ENCODE results near the gene TOM1L2. TPM values are rescaled to one million over a fixed set of nuclear protein-coding genes. Genes with fewer than 3 reads are reported as not detected.

Gene TOM1L2
- polyA plus RNA-seq, 1 donor from 2014 or later, result 40.9 TPM

- Histone ChIP-seq H3K4me2 (ENCODE audit: low read length) (no peak overlapping the region), H4K20me1 (ENCODE audit: insufficient read depth) (no peaks in the 10 kb centered on the region), H3K9ac (ENCODE audit: low read length) (no peak overlapping the region), H3K27ac (ENCODE audit: low read length) (no peak overlapping the region), H2AFZ (ENCODE audit: low read depth, low read length) (no peak overlapping the region), H3K27me3 (ENCODE audit: insufficient read depth, low read depth, low read length) (no peaks in the 10 kb centered on the region), H3K36me3 (ENCODE audit: insufficient read depth, low read length) (no peaks in the 10 kb centered on the region), H3K4me3 (ENCODE audit: low read length) (no peak overlapping the region), H3F3A (ENCODE audit: insufficient read depth, low read length, poor library complexity, severe bottlenecking) (no peaks in the 10 kb centered on the region), H3K9me2 (ENCODE audit: insufficient read depth, low read length) (no peaks in the 10 kb centered on the region), H3K79me2 (replicated peaks; ENCODE audit: insufficient read depth, low read length) (no peaks in the 10 kb centered on the region), H3K9me3 (ENCODE audit: low read length) (no peaks in the 10 kb centered on the region)
- TF ChIP-seq TAF1 (IDR thresholded peaks at IDR 0.05; ENCODE audit: low read depth) (no peak), MXI1 (conservative IDR thresholded peaks at IDR 0.05; ENCODE audit: poor library complexity, severe bottlenecking) (no peak), SMC3 (conservative IDR thresholded peaks at IDR 0.05; ENCODE audit: poor library complexity) (no peak), EZH2 (IDR thresholded peaks at IDR 0.05; ENCODE audit: borderline replicate concordance, insufficient read depth, low read length, poor library complexity, severe bottlenecking) (no peak), EP300 (conservative IDR thresholded peaks at IDR 0.05; ENCODE audit: poor library complexity, severe bottlenecking) (no peak), POLR2AphosphoS5 (IDR thresholded peaks at IDR 0.05) (no peak), CTCF (IDR thresholded peaks at IDR 0.05; ENCODE audit: poor library complexity, severe bottlenecking) (no peak), RAD21 (conservative IDR thresholded peaks at IDR 0.05) (no peak)
- TF ChIP-seq, protein P1, sequence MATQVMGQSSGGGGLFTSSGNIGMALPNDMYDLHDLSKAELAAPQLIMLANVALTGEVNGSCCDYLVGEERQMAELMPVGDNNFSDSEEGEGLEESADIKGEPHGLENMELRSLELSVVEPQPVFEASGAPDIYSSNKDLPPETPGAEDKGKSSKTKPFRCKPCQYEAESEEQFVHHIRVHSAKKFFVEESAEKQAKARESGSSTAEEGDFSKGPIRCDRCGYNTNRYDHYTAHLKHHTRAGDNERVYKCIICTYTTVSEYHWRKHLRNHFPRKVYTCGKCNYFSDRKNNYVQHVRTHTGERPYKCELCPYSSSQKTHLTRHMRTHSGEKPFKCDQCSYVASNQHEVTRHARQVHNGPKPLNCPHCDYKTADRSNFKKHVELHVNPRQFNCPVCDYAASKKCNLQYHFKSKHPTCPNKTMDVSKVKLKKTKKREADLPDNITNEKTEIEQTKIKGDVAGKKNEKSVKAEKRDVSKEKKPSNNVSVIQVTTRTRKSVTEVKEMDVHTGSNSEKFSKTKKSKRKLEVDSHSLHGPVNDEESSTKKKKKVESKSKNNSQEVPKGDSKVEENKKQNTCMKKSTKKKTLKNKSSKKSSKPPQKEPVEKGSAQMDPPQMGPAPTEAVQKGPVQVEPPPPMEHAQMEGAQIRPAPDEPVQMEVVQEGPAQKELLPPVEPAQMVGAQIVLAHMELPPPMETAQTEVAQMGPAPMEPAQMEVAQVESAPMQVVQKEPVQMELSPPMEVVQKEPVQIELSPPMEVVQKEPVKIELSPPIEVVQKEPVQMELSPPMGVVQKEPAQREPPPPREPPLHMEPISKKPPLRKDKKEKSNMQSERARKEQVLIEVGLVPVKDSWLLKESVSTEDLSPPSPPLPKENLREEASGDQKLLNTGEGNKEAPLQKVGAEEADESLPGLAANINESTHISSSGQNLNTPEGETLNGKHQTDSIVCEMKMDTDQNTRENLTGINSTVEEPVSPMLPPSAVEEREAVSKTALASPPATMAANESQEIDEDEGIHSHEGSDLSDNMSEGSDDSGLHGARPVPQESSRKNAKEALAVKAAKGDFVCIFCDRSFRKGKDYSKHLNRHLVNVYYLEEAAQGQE (IDR thresholded peaks at IDR 0.05; ENCODE audit: borderline replicate concordance), result no peak
These were observed 155.9 kb downstream of the TOM1L2 start for GRCh38 chr17:17816240-17816814.

- H2AFZ ChIP-seq (ENCODE audit: low read depth, low read length), result no peak overlapping the region
- no peak overlapping the region for H3K27ac ChIP-seq (ENCODE audit: low read length)
These were observed 156.6 kb downstream of the TOM1L2 start for GRCh38 chr17:17815436-17816200.

More at GRCh38 chr17:17815436-17816200, 156.6 kb downstream of the TOM1L2 start:
- no peaks in the 10 kb centered on the region for H3K9me2 ChIP-seq (ENCODE audit: insufficient read depth, low read length)
- no peak overlapping the region for H3K4me3 ChIP-seq (ENCODE audit: low read length)
- H3K27me3 ChIP-seq (ENCODE audit: insufficient read depth, low read depth, low read length), result no peaks in the 10 kb centered on the region
- H3K9ac ChIP-seq (ENCODE audit: low read length), result no peak overlapping the region
- H4K20me1 ChIP-seq (ENCODE audit: insufficient read depth), result no peaks in the 10 kb centered on the region
- H3K9me3 ChIP-seq (ENCODE audit: low read length), result no peaks in the 10 kb centered on the region
- H3F3A ChIP-seq (ENCODE audit: insufficient read depth, low read length, poor library complexity, severe bottlenecking), result no peaks in the 10 kb centered on the region
- H3K4me2 ChIP-seq (ENCODE audit: low read length), result no peak overlapping the region
- TF ChIP-seq CTCF (IDR thresholded peaks at IDR 0.05; ENCODE audit: poor library complexity, severe bottlenecking) (no peak), EZH2 (IDR thresholded peaks at IDR 0.05; ENCODE audit: borderline replicate concordance, insufficient read depth, low read length, poor library complexity, severe bottlenecking) (no peak), EP300 (conservative IDR thresholded peaks at IDR 0.05; ENCODE audit: poor library complexity, severe bottlenecking) (no peak), POLR2AphosphoS5 (IDR thresholded peaks at IDR 0.05) (peak; percentile 31), MXI1 (conservative IDR thresholded peaks at IDR 0.05; ENCODE audit: poor library complexity, severe bottlenecking) (no peak), TAF1 (IDR thresholded peaks at IDR 0.05; ENCODE audit: low read depth) (no peak), SMC3 (conservative IDR thresholded peaks at IDR 0.05; ENCODE audit: poor library complexity) (no peak)
- no peaks in the 10 kb centered on the region for H3K79me2 ChIP-seq (replicated peaks; ENCODE audit: insufficient read depth, low read length)
- no peaks in the 10 kb centered on the region for H3K36me3 ChIP-seq (ENCODE audit: insufficient read depth, low read length)

Measured in neural cell (in vitro differentiated cells).